ENCODE measurements around the gene CFAP45.

- TF ChIP-seq POLR2A (IDR thresholded peaks at IDR 0.05) (no peak), CTCF (IDR thresholded peaks at IDR 0.05) (no peak)
Measured at GRCh38 chr1:159947942-159948341, 48.0 kb upstream of the CFAP45 start.
